Osteoblast (primary cell): ENCODE data around the gene ARHGAP15. TPM values are rescaled to one million over a fixed set of nuclear protein-coding genes. Genes with fewer than 3 reads are reported as not detected.

Experiments used
- DNase-seq: peaks from one replicate; pipeline ENCODE4 v3.0.0; 2011; ENCODE audit warnings: low spot score, mixed read lengths; ENCODE audit not compliant: insufficient read length; ENCODE audit errors: missing footprints
- H2AFZ ChIP-seq: 2 replicates; pipeline ENCODE4 v1.6.0; 2011; ENCODE audit warnings: mild to moderate bottlenecking, low read length
- H3K27ac ChIP-seq: 2 replicates; pipeline ENCODE4 v1.5.1; 2011; ENCODE audit warnings: mild to moderate bottlenecking, low read depth, low read length, moderate library complexity
- H3K27me3 ChIP-seq: 2 replicates; pipeline ENCODE4 v1.6.0; 2012; ENCODE audit warnings: mild to moderate bottlenecking, control low read depth, inconsistent platforms, low read length, moderate library complexity; ENCODE audit not compliant: insufficient read depth
- H3K36me3 ChIP-seq: 2 replicates; pipeline ENCODE4 v1.5.1; 2011; ENCODE audit warnings: mild to moderate bottlenecking, low read length, control low read depth, moderate library complexity; ENCODE audit not compliant: insufficient read depth
- H3K4me1 ChIP-seq: 2 replicates; pipeline ENCODE4 v1.5.1; 2011; ENCODE audit warnings: mild to moderate bottlenecking, low read length, control low read depth, moderate library complexity; ENCODE audit not compliant: insufficient read depth
- H3K4me2 ChIP-seq: 2 replicates; pipeline ENCODE4 v1.6.0; 2011; ENCODE audit warnings: mild to moderate bottlenecking, low read length; ENCODE audit not compliant: insufficient read depth
- H3K4me3 ChIP-seq: fragments of 200-600 bp; sonication (generic); 3 replicates; pipeline ENCODE4 v1.5.1; 2012; ENCODE audit warnings: mild to moderate bottlenecking, low read length, inconsistent platforms; ENCODE audit not compliant: insufficient read depth
- H3K79me2 ChIP-seq: 2 replicates; pipeline ENCODE4 v1.6.0; 2012; ENCODE audit warnings: mild to moderate bottlenecking, low read length, control low read depth, inconsistent platforms; ENCODE audit not compliant: insufficient read depth
- H3K9me3 ChIP-seq: 2 replicates; pipeline ENCODE4 v1.5.1; 2011; ENCODE audit warnings: low read depth, low read length, control low read depth
- H4K20me1 ChIP-seq: 2 replicates; pipeline ENCODE4 v1.6.0; 2012; ENCODE audit warnings: mild to moderate bottlenecking, low read length, control low read depth; ENCODE audit not compliant: insufficient read depth
- total RNA-seq: library from RNA; depleted of rRNA; stranded (reverse); fragments of >200 nt; gene quantifications from 2 replicates; pipeline ENCODE4 v1.2.3, GENCODE V29; 2012
- TF ChIP-seq, protein P1 (sequence below): IDR thresholded peaks from 2 replicates; pipeline ENCODE4 v1.5.1; 2011; ENCODE audit warnings: mild to moderate bottlenecking, low read depth, low read length, moderate library complexity; ENCODE audit errors: extremely low read depth

The ARHGAP15 gene
- total RNA-seq, 1 donor: 2.2 TPM

DNA sequence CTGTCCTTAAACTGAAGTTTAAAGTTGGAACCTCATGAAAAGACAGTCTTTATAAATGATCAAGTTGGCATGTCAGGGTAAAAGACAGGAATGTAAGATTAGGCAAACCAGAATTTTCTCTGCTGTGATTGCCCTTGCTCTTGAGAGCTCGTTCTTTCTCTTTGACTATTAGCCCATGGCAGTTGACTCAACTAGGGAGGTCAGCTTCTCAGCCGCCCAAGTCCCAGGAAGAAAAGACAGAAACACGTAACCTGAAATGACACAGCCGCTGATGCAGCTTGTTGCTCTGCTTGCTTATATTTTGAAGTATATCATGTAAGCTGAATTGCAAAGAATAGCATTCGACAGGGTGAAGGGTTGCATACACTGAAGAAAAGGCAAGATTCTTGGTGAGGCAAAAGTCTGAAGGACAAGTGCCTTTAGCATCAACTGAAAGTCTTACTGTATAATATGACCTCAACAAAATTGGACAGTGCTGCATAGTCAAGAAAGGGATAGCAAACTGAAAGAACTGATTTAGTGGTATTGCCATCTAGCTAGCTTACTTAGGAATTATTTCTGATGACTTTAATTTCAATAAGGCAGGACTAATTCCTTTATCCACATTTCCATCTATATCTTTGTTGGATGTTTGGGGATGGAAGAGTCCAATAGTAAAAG is 54.7 kb downstream of the ARHGAP15 start:
- H3K79me2 ChIP-seq: no peaks in the 10 kb centered on the region
- no peaks in the 10 kb centered on the region for H4K20me1 ChIP-seq
- no peak overlapping the region for H3K27ac ChIP-seq
- no peaks in the 10 kb centered on the region for H3K9me3 ChIP-seq
- no peak overlapping the region for H2AFZ ChIP-seq
- H3K4me3 ChIP-seq: no peak overlapping the region
- no peaks in the 10 kb centered on the region for H3K36me3 ChIP-seq
- TF ChIP-seq, protein P1, sequence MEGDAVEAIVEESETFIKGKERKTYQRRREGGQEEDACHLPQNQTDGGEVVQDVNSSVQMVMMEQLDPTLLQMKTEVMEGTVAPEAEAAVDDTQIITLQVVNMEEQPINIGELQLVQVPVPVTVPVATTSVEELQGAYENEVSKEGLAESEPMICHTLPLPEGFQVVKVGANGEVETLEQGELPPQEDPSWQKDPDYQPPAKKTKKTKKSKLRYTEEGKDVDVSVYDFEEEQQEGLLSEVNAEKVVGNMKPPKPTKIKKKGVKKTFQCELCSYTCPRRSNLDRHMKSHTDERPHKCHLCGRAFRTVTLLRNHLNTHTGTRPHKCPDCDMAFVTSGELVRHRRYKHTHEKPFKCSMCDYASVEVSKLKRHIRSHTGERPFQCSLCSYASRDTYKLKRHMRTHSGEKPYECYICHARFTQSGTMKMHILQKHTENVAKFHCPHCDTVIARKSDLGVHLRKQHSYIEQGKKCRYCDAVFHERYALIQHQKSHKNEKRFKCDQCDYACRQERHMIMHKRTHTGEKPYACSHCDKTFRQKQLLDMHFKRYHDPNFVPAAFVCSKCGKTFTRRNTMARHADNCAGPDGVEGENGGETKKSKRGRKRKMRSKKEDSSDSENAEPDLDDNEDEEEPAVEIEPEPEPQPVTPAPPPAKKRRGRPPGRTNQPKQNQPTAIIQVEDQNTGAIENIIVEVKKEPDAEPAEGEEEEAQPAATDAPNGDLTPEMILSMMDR: no peak
- no peak overlapping the region for H3K4me2 ChIP-seq
- no peak for DNase-seq
- H3K4me1 ChIP-seq: no peaks in the 10 kb centered on the region
- H3K27me3 ChIP-seq: no peaks in the 10 kb centered on the region

DNA sequence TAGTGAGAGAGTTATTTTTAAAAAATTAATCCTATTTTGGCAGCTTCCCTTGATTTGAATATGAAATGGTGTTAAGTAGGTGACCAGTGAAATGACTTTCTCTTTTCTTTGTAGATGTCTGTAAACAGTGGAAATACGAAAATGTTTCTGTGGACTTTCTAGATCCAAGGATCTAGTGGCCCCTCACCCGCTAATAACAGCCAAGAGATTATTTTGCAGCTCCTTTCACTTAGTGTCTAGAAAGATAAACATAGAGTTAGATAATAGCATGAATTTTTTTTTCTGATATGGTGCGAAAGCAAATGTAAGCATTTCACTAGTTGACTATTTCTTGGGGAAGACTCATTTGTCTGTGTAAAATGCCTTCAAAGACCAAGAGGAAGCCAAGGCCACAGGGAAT is 57.7 kb downstream of the ARHGAP15 start:
- H3K79me2 ChIP-seq: no peaks in the 10 kb centered on the region
- no peaks in the 10 kb centered on the region for H3K9me3 ChIP-seq
- H3K4me3 ChIP-seq: no peak overlapping the region
- H3K27me3 ChIP-seq: no peaks in the 10 kb centered on the region
- H2AFZ ChIP-seq: no peak overlapping the region
- H3K4me1 ChIP-seq: no peaks in the 10 kb centered on the region
- H3K36me3 ChIP-seq: no peaks in the 10 kb centered on the region
- DNase-seq: no peak
- no peak overlapping the region for H3K4me2 ChIP-seq
- H4K20me1 ChIP-seq: no peaks in the 10 kb centered on the region
- TF ChIP-seq, protein P1: no peak
- H3K27ac ChIP-seq: no peak overlapping the region

DNA sequence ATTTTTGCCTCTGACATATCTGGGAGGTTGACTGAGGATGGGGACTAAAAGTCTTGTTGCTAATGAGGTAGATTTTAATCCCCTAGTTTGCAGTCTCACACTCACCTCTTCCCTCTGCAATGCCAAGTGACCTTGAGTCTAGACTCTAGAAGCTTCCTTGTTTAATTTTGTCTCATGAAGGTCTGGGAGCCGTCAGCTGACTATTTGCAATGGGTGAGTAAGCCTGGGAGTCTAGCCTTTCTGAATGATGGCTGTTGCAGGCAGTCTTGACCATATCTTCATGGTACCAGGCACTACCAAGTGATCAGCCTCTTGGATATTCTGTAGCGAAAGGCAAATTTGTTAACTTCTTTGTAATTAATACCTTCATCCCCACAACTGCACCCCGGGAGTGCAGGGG is 61.2 kb downstream of the ARHGAP15 start:
- Histone ChIP-seq H3K27me3 (no peaks in the 10 kb centered on the region), H3K4me1 (no peaks in the 10 kb centered on the region), H3K79me2 (no peaks in the 10 kb centered on the region), H3K4me2 (no peak overlapping the region), H3K9me3 (no peaks in the 10 kb centered on the region), H3K27ac (no peak overlapping the region), H3K4me3 (no peak overlapping the region), H2AFZ (no peak overlapping the region), H4K20me1 (no peaks in the 10 kb centered on the region), H3K36me3 (no peaks in the 10 kb centered on the region)
- no peak for DNase-seq
- TF ChIP-seq, protein P1: no peak

DNA sequence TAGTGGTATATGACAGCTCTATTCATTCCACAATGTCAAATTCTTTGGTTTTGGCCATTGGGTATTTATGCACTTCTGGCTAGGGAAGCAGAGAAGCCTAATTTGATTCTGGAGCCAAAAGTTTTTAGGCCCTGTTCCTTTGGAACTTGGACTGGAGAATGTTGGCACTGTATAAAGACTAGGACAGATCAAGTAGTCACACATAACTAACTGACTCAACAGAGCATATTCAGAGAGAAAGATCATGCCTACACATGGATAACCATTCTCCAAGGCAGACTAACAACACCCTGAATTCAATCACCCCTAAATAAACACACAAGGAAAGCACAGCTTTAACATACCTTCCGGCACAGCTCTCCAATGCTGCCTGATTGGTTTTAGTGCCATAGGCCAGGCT is 62.9 kb downstream of the ARHGAP15 start:
- H3K4me3 ChIP-seq: no peak overlapping the region
- TF ChIP-seq, protein P1: no peak
- H3K79me2 ChIP-seq: no peaks in the 10 kb centered on the region
- no peak overlapping the region for H3K4me2 ChIP-seq
- DNase-seq: no peak
- H3K36me3 ChIP-seq: no peaks in the 10 kb centered on the region
- H3K27me3 ChIP-seq: no peaks in the 10 kb centered on the region
- no peaks in the 10 kb centered on the region for H4K20me1 ChIP-seq
- H2AFZ ChIP-seq: no peak overlapping the region
- H3K27ac ChIP-seq: no peak overlapping the region
- H3K4me1 ChIP-seq: no peaks in the 10 kb centered on the region
- no peaks in the 10 kb centered on the region for H3K9me3 ChIP-seq
